HUES64 (cell line): Measurements from ENCODE around the gene RPL11. TPM values are rescaled to one million over a fixed set of nuclear protein-coding genes. Genes with fewer than 3 reads are reported as not detected.
"Not testable (repeated sequence)": the region's sequence is repeated elsewhere in the genome, so short reads cannot be mapped to it uniquely, and the experiment has no call there.

Source experiments
- H3K27ac ChIP-seq: 2 replicates; pipeline ENCODE4 v1.7.0; 2013; ENCODE audit warnings: low read depth, low read length, inconsistent platforms
- H3K27me3 ChIP-seq: 2 replicates; pipeline ENCODE4 v1.6.1; 2013; ENCODE audit warnings: mild to moderate bottlenecking, low read length; ENCODE audit not compliant: insufficient read depth
- H3K36me3 ChIP-seq: 2 replicates; pipeline ENCODE4 v1.6.1; 2013; ENCODE audit warnings: mild to moderate bottlenecking, low read length; ENCODE audit not compliant: insufficient read depth
- H3K4me1 ChIP-seq: 2 replicates; pipeline ENCODE4 v1.6.1; 2013; ENCODE audit warnings: mild to moderate bottlenecking, low read length, moderate library complexity; ENCODE audit not compliant: insufficient read depth
- H3K4me3 ChIP-seq: 2 replicates; pipeline ENCODE4 v1.5.1; 2013; ENCODE audit warnings: mild to moderate bottlenecking, low read length, moderate library complexity
- H3K9ac ChIP-seq: 2 replicates; pipeline ENCODE4 v1.6.1; 2013; ENCODE audit warnings: mild to moderate bottlenecking, low read depth, low read length
- H3K9me3 ChIP-seq: 2 replicates; pipeline ENCODE4 v1.6.1; 2013; ENCODE audit warnings: low read depth, low read length; ENCODE audit not compliant: insufficient read depth
- WGBS: fragments of 150-250, 120-280 bp; methylation state at CpG from one replicate; pipeline ENCODE4 v1.1.7; 2013; ENCODE audit warnings: missing lambda C conversion rate; 5-methylcytosine and 5-hydroxymethylcytosine counted together
- polyA plus RNA-seq, 2 experiments: library from polyadenylated mRNA; stranded (reverse); fragments of 50-300 nt; gene quantifications; one replicate each; pipeline ENCODE4 v1.2.3, GENCODE V29; 2013

Gene RPL11
- 1,475 TPM for polyA plus RNA-seq (2013, experiment 1 of 2)
- 1,470 TPM for polyA plus RNA-seq (2013, experiment 2 of 2)

DNA sequence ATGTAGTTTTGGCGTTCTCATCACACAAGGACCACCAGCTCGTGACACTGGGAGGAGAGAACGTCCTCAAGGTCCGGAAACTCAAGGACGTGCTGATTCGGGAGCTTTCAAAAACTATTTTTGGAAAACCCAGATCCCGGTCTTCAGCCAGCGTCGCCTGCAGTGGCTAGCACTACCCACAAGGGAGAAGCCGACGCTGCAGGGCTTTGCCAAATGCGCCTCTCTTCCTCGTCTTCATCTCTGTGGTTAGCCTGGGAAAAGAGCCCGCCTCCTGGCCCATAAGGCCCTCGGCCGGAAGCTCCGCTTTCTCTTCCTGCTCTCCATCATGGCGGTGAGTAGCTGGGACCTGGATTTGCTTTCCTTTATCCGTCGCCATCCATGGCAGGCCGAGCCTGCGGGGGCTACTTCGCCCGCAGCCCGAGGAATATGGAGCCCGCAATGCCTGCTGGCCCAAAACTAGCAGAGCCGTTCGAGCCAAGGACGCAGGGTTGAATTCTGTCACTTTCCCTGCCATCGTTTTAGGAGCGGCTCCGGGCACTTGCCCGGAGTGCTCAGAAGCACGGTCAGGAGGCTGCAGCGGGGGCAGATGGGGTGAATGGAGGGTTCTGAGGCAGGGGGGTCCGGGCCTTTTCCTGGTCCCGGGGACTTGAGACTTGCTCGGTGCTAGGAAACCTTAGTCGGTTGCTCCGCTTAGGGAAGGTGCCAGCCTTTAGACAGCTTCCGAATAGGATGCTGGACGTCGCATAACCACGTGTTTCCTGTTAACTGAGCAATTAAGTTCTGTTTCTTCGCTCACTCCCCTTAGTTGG is at the start of gene RPL11:
Gene RPL11 (plus strand): TSS at position 308 of the 809 bp plus-strand sequence. CDS start 18 bp downstream, at position 326.
- Histone ChIP-seq H3K36me3 (peaks cover 47% of the 10 kb centered on the region), H3K9ac (peak within 1 kb of the TSS; percentile 99), H3K27me3 (no peaks in the 10 kb centered on the region), H3K9me3 (no peaks in the 10 kb centered on the region), H3K4me1 (peaks cover 23% of the 10 kb centered on the region), H3K4me3 (peak within 1 kb of the TSS; percentile 96), H3K27ac (peak within 1 kb of the TSS; percentile 92)
- 2% methylated on average over 45 of the region's 45 CpGs for WGBS

DNA sequence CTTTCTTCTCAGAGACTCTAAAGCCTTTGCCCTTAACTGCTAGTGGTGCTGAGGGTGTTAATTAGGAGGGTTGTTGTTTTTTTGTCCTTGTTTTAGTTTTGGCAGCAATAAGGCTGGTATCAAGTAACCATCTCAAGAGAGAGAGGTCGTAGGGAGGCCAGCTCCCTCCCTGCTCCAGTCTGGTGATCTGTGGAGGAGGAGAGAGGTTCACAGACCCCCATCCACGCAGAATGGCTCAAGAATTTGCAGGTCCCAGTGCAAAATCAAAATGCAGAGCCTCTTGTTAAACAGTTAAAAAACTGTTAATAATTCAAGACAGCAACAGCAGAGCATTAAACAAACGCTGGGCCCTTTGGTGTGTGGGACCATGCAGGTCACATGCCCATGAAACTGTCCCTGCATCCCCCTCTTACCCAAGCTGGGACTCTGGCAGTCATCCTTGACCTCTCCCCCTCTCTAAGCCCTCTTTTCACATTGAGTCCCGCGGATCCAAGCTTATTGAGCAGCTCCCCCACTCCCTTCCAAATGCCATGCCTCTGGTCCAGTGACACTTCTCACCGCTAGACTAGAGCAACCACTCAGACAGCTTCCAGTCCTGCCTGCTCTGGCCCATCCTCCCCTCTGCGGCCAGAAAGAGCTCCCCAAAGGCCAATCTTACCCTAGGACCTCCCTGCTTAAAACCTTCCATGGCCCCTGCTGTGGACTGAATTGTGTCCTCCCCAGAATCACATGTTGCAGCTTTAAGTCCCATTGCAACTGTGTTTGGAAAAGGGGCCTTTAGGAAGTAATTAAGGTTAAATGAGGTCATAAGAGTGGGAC is 47.7 kb upstream of the RPL11 start:
- Histone ChIP-seq H3K27ac (no peak overlapping the region), H3K9me3 (no peaks in the 10 kb centered on the region), H3K4me1 (no peaks in the 10 kb centered on the region; the same call in 1 of the 2 replicates), H3K4me3 (no peak overlapping the region), H3K27me3 (no peaks in the 10 kb centered on the region), H3K9ac (no peak overlapping the region), H3K36me3 (no peaks in the 10 kb centered on the region)
- 62% methylated on average over 7 of the region's 7 CpGs for WGBS

DNA sequence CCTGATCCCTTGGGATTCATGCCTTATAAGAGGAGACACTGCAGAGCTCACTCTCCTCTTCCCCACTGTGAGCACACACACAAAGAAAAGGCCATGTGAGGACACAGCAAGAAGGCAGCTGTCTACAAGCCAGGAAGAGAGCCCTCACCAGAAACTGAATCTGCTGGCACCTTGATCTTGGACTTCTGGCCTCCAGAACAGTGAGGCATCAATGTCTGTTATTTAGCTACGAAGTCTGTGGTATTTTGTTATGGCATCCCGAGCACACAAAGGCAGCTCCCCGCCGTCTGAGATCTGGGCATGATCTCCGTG is 47.1 kb upstream of the RPL11 start:
- Histone ChIP-seq H3K9ac (no peak overlapping the region), H3K4me3 (no peak overlapping the region), H3K27me3 (no peaks in the 10 kb centered on the region), H3K36me3 (no peaks in the 10 kb centered on the region), H3K27ac (no peak overlapping the region), H3K9me3 (no peaks in the 10 kb centered on the region), H3K4me1 (no peaks in the 10 kb centered on the region; the same call in 1 of the 2 replicates)
- 93% methylated on average over 5 of the region's 5 CpGs for WGBS

DNA sequence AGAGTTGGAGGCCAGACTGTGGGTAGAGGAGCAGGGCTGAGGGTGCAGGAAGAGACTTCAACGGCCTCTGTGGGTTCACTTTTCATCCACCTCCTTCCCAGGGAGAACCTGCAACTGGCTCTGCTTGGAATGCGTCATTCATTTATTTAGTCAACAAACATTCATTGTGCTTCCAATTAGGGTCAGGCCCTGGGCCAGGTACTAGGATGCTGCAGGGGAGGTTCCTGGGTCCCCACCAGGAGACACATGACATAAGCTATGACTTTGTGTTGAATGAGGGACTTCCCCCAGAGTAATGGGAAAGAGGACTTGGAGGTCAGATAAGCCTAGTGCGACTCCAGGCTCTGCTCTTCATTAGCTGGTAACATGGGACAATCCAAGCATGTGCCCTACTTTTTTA is 46.3 kb upstream of the RPL11 start:
- Histone ChIP-seq H3K4me3 (no peak overlapping the region), H3K27me3 (no peaks in the 10 kb centered on the region), H3K4me1 (no peaks in the 10 kb centered on the region; the same call in 1 of the 2 replicates), H3K9me3 (no peaks in the 10 kb centered on the region), H3K9ac (no peak overlapping the region), H3K36me3 (no peaks in the 10 kb centered on the region), H3K27ac (no peak overlapping the region)
- WGBS = 95% methylated on average over 3 of the region's 3 CpGs

DNA sequence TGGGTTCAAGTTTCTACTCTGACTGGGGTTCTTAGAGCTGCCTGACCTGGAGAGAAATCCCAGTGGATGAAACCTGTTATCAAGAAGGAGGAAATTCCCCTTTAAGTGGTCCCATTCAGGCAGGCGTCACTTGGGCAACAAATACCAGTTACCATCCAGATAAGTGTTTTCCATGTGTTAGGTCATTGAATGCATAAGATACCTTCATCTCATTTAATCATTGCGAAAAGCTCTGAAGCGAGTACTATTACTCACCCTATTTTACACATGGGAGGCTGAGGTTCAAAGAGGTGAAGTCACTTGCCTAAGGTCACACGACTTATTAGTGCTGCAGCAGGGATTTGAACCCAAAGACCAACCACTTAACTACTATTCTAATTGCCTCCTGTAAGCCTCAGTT is 45.5 kb upstream of the RPL11 start:
- no peaks in the 10 kb centered on the region for H3K27me3 ChIP-seq
- H3K9ac ChIP-seq = no peak overlapping the region
- no peak overlapping the region for H3K27ac ChIP-seq
- H3K9me3 ChIP-seq = no peaks in the 10 kb centered on the region
- no peak overlapping the region for H3K4me3 ChIP-seq
- H3K4me1 ChIP-seq = no peaks in the 10 kb centered on the region; the same call in 1 of the 2 replicates
- 94% methylated on average over 4 of the region's 4 CpGs for WGBS
- no peaks in the 10 kb centered on the region for H3K36me3 ChIP-seq

DNA sequence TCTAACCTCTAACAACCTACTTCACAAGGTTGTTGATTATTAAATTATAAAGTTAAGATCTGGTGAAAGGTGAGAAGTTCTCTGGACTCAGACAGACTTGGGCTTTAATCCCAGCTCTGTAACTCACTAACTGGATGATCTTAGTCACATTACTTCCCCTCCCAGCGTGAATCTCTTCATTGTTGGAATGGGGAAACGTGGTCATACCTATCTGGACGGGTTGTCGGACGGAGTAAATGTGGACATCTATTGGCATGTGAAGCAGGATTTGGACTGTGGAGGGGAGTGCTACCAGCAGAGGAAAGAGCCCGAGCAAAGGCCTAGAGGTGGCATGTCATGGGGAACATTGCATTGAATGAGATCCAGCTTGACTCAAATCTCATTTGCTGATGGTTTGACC is 45.1 kb upstream of the RPL11 start:
- WGBS = 91% methylated on average over 6 of the region's 6 CpGs
- Histone ChIP-seq H3K27me3 (no peaks in the 10 kb centered on the region), H3K27ac (no peak overlapping the region)

DNA sequence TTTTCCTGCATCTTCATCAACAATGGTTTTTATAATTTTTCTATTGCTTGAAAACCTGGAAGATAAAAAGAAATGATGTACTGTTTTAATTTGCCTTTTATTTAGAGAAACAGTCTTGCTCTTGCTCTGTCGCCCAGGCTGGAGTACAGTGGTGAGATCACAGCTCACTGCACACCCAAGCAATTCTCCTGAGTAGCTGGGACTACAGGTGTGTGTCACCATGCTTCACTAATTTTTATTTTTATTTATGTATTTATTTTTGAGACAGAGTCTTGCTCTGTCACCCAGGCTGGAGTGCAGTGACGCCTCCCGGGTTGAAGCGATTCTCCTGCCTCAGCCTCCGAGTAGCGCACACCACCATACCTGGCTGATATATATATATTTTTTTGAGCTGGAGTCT is 43.0 kb upstream of the RPL11 start:
- 98% methylated on average over 5 of the region's 6 CpGs for WGBS
- H3K36me3 ChIP-seq = no peaks in the 10 kb centered on the region
- no peaks in the 10 kb centered on the region for H3K27me3 ChIP-seq
- H3K9ac ChIP-seq = no peak overlapping the region
- H3K9me3 ChIP-seq = no peaks in the 10 kb centered on the region
- no peaks in the 10 kb centered on the region; the same call in 1 of the 2 replicates for H3K4me1 ChIP-seq
- H3K4me3 ChIP-seq = no peak overlapping the region
- H3K27ac ChIP-seq = no peak overlapping the region

More for the DNA sequence above, 45.1 kb upstream of the RPL11 start:
- no peak overlapping the region for H3K9ac ChIP-seq
- H3K4me1 ChIP-seq = no peaks in the 10 kb centered on the region; the same call in 1 of the 2 replicates
- no peaks in the 10 kb centered on the region for H3K36me3 ChIP-seq
- no peak overlapping the region for H3K4me3 ChIP-seq
- H3K9me3 ChIP-seq = no peaks in the 10 kb centered on the region

DNA sequence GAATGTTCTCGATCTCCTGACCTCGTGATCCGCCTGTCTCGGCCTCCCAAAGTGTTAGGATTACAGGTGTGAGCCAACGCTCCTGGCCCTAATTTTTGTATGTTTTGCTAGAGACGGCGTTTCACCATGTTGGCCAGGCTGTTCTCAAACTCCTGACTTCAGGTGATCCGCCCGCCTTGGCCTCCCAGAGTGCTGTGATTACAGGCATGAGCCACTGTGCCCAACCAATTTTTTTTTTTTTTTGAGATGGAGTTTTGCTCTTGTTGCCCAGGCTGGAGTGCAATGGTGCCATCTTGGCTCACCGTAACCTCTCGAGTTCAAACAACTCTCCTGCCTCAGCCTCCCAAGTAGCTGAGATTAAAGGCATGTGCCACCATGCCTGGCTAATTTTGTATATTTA is 42.4 kb upstream of the RPL11 start:
- not testable (repeated sequence) for H3K4me1 ChIP-seq, H3K36me3 ChIP-seq, H3K9ac ChIP-seq, H3K27ac ChIP-seq, H3K4me3 ChIP-seq, H3K27me3 ChIP-seq, H3K9me3 ChIP-seq
- WGBS = 95% methylated on average over 11 of the region's 11 CpGs

DNA sequence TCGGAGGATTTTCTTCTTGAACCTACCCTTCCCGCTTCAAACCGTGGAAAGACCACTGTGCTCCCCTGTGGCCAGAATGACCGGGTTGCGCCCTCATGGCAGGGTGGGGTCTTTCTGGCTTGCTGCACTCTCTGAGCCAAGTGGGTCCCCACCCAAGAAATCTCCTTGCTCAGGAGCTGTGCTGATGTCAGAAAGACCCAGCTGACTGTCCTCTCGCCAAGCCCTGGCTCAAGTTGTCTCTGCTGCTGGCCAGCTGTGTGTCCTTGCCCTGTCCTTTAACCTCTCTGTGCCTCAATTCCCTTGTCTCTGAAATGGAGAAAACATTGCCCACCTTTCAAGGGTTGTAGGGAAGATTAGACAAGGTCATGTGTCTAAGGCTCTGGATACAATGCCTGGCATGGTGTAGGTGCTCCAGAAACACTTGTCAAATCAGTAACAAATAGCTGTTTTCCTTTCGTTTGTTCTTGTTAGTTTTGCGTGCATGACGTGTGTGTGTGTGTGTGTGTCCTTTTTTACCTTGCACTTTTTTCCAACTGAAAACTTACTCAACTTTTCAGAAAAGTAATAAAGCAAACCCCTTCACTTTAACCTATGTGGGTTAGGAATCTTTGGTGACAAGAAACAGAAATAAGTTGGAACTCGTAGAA is 41.1 kb upstream of the RPL11 start:
- 82% methylated on average over 8 of the region's 10 CpGs for WGBS
- no peaks in the 10 kb centered on the region for H3K4me1 ChIP-seq

DNA sequence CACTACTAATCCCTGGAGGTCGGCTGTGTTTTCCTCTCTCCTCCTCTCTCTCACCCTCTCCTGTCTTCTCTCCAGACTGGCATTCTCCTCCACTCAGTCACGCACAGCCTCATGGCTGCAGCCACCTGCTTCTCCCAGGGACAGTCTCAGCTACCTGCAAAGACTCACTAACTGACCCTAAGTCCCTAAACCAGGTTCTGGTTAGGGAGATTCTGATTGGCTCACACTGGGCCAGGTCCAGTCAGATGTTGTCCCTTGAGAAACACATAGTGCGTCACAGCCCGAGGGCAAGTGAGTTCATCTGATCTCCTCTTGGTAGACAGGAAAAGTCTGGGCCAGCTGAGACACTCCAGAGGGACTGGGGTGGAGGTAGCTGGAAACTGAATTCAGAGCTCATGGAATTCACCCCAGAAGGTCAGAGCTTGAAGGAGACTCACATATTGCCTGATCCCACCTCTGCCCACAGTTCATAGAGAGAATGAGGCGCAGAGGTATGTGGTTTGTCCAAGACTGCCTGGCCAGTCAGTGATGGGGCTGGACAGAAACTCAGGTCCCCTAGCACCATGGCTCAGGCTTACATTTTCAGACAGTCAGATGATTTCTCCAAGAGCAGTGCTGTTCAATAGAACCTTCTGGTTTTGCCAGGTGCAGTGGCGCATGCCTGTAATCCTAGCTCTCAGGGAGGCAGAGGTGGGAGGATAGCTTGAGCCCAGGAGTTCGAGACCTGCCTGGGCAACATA is 40.4 kb upstream of the RPL11 start:
- Histone ChIP-seq H3K27ac (no peak overlapping the region), H3K4me3 (no peak overlapping the region), H3K9me3 (no peaks in the 10 kb centered on the region), H3K36me3 (no peaks in the 10 kb centered on the region), H3K27me3 (no peaks in the 10 kb centered on the region), H3K9ac (no peak overlapping the region), H3K4me1 (no peaks in the 10 kb centered on the region)
- 82% methylated on average over 6 of the region's 7 CpGs for whole genome bisulfite sequencing

More for the DNA sequence above, 41.1 kb upstream of the RPL11 start:
- no peaks in the 10 kb centered on the region for H3K36me3 ChIP-seq
- H3K9ac ChIP-seq = no peak overlapping the region
- no peaks in the 10 kb centered on the region for H3K9me3 ChIP-seq
- no peak overlapping the region for H3K4me3 ChIP-seq
- H3K27ac ChIP-seq = no peak overlapping the region
- H3K27me3 ChIP-seq = no peaks in the 10 kb centered on the region
